SK-N-SH (cell line): ENCODE results near the gene ZNF177.

Source experiments
- CTCF ChIP-seq: fragments of 200-600 bp; sonication (generic); IDR thresholded peaks from 2 replicates; pipeline ENCODE4 v1.6.1; 2017; ENCODE audit warnings: antibody characterized with exemption, mild to moderate bottlenecking, moderate library complexity
- ELF1 ChIP-seq: IDR thresholded peaks from 2 replicates; pipeline ENCODE4 v1.4.0; 2012
- FOXM1 ChIP-seq: IDR thresholded peaks from 2 replicates; pipeline ENCODE4 v1.4.0; 2012; ENCODE audit warnings: low read depth, mild to moderate bottlenecking
- NFIC ChIP-seq: IDR thresholded peaks from 2 replicates; pipeline ENCODE4 v1.4.0; 2012; ENCODE audit warnings: borderline replicate concordance
- RAD21 ChIP-seq: IDR thresholded peaks from 2 replicates; pipeline ENCODE4 v1.6.1; 2012; ENCODE audit warnings: mild to moderate bottlenecking, low read length
- REST ChIP-seq: IDR thresholded peaks from 2 replicates; pipeline ENCODE4 v1.6.1; 2012; ENCODE audit warnings: mild to moderate bottlenecking, low read depth, low read length, moderate library complexity
- RFX5 ChIP-seq: IDR thresholded peaks from 2 replicates; pipeline ENCODE4 v1.6.1; 2012; ENCODE audit warnings: mild to moderate bottlenecking, improper control_type of control experiment, low read length

- TF ChIP-seq CTCF (no peak), REST (no peak), RFX5 (no peak), NFIC (no peak), FOXM1 (no peak), ELF1 (no peak), RAD21 (no peak)
These were observed 14.1 kb upstream of the ZNF177 start for GRCh38 chr19:9348671-9349070.
